Measurements from ENCODE around the gene TEKT1. TPM values are rescaled to one million over a fixed set of nuclear protein-coding genes. Genes with fewer than 3 reads are reported as not detected.
"Not testable (repeated sequence)": the region's sequence is repeated elsewhere in the genome, so short reads cannot be mapped to it uniquely, and the experiment has no call there.

TEKT1 gene
- total RNA-seq, 1 donor from 2014 or later: not detected

- DNase-seq (ENCODE audit: low spot score): no peak
These were observed 15.8 kb downstream of the TEKT1 start for GRCh38 chr17:6815775-6816174.

DNA sequence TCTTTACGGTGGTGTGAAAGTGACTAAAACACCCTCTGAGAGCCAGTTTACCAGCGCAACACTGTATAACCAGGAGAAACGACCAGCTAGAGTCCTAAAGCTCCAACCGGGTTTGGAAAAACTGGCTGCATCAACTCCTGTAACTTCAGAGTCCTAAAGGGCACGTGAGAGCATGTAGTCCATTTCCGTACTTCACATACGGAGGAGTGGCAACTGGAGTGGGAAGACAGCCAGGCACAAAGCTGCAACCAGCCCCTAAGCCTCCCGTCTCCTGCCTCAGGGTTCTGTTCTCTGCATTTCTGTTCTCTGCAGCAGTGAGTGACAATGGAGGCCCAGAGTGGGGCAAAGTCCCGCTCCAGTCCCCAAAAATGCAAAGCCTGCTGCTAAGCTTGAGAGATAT is 19.2 kb downstream of the TEKT1 start:
- DNase-seq (ENCODE audit: low spot score): no peak

DNA sequence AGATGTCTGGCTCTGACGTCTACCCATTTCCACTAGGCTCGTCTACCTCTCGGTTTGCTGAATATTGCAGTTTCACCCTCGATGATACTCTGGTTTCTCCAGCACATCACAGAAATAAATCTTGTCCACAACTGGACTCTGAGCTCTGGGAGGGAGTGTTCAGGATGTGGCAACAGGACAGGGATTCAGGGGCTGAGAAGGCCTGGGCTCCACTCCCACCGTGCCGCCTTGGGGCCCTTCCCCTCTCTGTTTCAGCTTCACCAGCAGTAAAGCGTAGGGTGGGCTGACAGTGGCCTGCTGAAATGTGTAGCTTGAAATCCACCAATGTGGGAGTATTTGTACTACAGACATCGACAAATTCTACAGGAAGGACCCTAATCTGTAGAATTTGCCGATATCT is 20.0 kb downstream of the TEKT1 start:
- DNase-seq (ENCODE audit: low spot score): no peak

DNA sequence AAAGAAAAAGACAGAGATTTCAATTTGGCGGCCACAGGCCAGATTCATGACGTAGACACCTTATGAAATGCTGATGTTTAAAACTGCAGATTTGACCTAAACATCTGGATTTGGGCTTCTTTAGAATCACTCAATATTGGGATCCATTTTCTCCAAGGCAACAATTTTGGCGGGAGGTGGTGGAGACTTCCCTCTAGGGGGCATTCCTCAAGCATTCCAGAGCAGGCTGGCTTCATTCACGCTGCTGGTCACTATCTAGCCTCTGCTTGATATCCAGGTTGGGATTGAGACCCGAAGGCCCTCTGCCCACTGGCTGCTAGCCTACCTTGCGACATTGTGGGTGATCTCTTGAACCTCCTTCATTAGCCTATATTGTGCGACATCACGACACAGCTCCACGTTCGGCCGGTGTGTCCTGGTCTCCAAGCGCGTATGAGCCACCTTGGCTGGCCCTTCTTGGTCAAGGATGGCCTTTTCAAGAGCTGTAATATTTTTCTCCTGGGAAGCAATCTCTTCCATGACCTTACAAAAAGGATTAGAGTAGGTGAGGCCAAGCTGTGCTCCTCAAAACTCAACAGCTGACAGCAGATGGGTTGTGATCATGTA is 31.0 kb downstream of the TEKT1 start:
- no peak for DNase-seq (ENCODE audit: low spot score)

GRCh38 chr17:6799738-6800137 is 31.8 kb downstream of the TEKT1 start:
- DNase-seq (ENCODE audit: low spot score): no peak

GRCh38 chr17:6797718-6798351 is 33.7 kb downstream of the TEKT1 start:
- DNase-seq (ENCODE audit: low spot score): no peak

DNA sequence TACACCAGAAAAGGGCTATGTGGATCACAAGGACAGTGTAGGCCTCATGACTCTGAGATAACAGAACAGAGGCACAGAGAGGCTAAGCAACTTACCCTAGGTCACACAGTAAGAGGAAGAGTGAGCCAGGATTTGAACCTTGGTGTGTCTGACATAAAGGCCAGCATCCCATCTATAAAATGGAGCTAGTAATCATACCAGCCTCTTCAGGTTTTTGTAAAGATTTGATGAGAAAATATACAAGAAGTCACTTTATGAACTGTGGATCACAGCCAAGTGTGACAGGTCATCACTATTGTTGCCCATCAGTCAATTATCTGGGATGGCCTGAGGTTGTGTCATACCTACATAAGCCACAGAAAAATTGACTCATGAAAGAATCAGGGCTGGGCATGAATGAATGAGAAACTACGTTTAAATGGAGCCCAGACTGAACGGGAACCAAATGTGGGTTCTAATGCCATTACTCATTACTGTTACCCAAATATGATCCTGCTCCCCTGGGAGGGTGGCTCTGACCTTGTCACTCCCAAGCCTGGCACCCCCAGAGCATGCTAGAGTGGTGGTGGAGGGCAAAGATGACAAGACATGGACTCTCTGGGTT is 34.5 kb downstream of the TEKT1 start:
- DNase-seq (ENCODE audit: low spot score): no peak

DNA sequence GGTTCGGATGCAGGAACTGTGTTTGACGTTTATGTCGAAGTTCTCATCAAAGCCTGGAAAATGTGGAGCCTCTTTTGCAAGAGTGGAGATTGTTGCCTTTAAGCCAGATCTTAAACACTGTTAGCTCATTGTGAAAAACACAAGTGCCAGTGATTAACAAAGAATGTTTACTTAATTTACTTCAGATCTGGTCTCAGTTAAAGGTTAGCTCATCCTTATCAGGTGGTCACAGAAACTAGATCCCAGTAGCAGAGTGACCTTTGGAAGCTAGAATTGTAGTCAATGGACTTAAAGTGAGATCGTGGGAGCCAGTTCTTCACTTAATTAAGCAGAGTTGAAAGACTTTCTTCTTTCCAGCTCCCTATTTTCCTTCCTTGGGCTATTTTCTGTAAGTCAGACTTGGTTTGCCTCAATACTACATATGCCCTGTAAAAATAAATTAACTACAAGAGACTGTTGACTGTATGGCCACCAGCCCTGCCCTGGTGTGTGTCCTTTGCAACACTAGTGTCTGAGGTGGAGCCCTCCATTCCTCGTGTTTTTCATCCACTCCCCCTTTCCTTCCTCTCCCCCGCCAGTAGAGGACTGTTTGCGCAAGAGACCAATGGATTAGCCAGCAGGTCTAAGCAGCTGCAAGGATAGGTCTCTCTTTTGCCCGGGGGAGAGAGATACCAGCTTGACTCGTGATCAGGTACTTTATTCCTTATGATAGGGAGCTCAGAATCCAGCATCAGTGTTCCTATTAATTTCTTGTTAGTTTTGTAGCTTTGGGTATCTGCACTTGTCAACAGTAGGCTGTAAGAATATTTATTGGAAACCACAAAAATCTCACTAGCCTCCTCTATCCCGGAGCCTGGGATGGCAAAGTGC is 35.3 kb downstream of the TEKT1 start:
- DNase-seq (ENCODE audit: low spot score): no peak

DNA sequence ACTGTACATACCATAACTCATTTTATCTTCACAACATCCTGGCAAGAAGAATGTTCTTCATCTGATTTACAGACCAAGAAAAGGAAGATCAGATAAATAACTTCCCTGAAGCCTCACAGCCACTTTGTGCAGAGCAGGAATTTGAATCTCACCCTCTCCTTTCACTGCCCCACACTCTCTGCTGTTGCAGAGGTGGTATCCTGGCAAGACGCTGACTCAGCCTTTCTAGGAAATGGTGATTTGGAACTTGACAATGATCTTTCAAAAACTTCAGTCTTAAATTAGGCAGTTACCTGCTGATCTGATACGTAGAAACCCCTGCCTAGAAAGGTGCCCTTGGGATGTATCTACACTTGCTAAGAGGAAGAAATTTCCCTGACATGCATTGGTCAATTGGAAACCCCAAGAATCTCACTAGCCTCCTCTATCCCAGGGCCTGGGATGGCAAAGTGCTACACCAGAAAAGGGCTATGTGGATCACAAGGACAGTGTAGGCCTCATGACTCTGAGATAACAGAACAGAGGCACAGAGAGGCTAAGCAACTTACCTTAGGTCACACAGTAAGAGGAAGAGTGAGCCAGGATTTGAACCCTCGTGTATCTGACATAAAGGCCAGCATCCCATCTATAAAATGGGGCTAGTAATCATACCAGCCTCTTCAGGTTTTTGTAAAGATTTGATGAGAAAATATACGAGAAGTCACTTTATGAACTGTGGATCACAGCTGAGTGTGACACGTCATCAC is 37.6 kb downstream of the TEKT1 start:
- no peak for DNase-seq (ENCODE audit: low spot score)

DNA sequence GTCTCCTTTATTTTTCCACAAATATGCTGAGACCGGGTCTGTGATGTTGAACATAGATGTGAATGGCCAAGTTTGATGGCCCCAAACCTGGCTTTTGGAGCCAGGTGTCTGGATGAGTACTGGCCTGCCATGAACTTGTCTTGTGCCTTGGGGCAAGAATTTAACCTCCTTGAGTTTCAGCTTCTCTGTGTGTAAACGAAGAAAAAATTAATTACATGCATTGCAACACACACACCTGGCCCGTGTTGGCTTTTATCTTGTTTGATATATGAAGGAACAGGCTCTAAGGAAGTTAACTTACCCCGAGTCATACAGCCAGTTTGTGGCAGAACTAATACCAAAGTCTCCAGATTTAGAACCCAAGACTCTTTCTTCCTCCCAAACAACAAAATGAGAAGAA is 42.4 kb downstream of the TEKT1 start:
- DNase-seq (ENCODE audit: low spot score): no peak

GRCh38 chr17:6787081-6787693 is 44.3 kb downstream of the TEKT1 start:
- DNase-seq (ENCODE audit: low spot score): no peak

DNA sequence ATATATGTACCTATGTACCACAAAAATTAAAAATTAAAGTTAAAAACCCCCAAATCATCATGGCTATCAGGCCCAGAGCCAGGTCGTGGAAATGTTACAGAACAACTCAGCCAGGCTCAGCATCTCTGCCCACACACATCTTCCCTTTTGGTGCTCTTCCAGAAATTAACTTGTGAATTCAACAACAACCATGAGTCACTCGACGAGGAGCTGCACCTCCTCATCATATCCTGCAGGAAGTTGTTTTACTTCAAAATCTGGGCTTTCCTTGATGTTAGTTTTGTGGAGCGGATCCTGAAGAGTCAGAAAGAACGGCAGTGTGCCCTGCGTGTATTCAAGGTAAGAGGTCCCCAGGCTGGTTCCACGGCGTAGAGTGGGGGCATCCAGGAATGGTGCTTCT is 44.9 kb downstream of the TEKT1 start:
- no peak for DNase-seq (ENCODE audit: low spot score)

- no peak for DNase-seq (ENCODE audit: low spot score)
These were observed 49.3 kb downstream of the TEKT1 start for GRCh38 chr17:6782244-6782643.

- DNase-seq (ENCODE audit: low spot score): no peak
These were observed 50.6 kb downstream of the TEKT1 start for GRCh38 chr17:6780886-6781285.

DNA sequence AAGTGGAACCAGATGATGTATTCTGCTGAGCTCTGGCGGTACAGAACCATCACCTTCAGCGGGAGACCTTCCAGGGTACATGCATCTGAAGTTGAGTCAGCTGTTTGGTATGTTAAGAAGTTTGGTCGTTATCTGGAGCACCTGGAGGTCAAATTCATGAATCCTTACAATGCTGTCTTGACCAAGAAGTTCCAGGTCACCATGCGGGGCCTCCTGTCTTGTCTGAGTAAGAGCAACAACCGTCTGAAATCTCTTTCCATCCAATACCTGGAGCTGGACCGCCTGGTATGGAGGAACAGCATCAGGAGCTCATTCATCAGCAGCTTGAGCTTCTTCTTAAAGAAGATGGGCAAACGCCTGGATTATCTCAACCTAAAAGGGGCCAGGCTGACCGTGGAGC is 51.5 kb downstream of the TEKT1 start:
- no peak for DNase-seq (ENCODE audit: low spot score)

GRCh38 chr17:6779411-6779810 is 52.1 kb downstream of the TEKT1 start:
- no peak for DNase-seq (ENCODE audit: low spot score)

GRCh38 chr17:6775871-6776405 is 55.6 kb downstream of the TEKT1 start, which contains the start of gene FBXO39:
TSS of gene FBXO39 (plus strand) at chr17:6776215. CDS start at chr17:6779869, 3,654 bp downstream.
- DNase-seq (ENCODE audit: low spot score): no peak

DNA sequence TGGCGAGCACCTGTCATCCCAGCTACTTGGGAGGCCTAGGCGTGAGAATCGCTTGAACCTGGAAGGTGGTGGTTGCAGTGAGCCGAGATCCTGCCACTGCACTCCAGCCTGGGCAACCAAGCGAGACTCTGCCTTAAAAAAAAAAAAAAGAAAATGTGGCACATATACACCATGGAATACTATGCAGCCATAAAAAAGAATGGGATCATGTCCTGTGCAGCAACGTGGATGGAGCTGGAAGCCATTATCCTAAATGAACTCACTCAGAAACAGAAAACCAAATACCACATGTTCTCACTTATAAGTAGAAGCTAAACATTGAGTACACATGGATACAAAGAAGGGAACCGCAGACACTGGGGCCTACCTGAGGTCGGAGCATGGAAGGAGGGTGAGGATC is 56.6 kb downstream of the TEKT1 start:
- DNase-seq (ENCODE audit: low spot score): not testable (repeated sequence)

GRCh38 chr17:6772016-6772415 is 59.5 kb downstream of the TEKT1 start:
- no peak for DNase-seq (ENCODE audit: low spot score)

GRCh38 chr17:6768447-6768846 is 63.1 kb downstream of the TEKT1 start:
- DNase-seq (ENCODE audit: low spot score): no peak

DNA sequence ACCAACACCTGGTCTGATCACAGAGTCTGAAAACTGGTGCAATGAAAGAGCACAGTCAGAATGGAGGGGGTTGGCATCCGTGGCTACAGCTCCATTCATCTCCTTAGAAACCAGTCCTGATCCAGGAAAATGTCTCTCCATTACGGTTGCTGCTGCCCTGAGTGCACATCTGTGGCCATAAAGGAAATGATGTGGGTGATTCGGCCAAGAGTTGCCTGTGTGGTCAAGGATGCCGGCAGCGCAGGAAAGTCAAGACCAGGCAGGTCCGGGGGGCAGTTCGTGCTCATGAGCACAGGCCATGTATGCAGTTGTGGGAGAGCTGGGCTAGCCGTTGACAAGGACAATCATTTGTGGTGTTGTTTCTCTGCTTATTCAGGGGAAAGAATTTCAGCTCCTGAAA is 69.8 kb downstream of the TEKT1 start:
- no peak for DNase-seq (ENCODE audit: low spot score)

Data from mucosa of gallbladder (tissue), 1 donor.